ENCODE results near the gene OSBPL7. TPM values are rescaled to one million over a fixed set of nuclear protein-coding genes. Genes with fewer than 3 reads are reported as not detected.

OSBPL7 gene
- total RNA-seq, 1 experiment from 2014 or later: 0.71 TPM

DNA sequence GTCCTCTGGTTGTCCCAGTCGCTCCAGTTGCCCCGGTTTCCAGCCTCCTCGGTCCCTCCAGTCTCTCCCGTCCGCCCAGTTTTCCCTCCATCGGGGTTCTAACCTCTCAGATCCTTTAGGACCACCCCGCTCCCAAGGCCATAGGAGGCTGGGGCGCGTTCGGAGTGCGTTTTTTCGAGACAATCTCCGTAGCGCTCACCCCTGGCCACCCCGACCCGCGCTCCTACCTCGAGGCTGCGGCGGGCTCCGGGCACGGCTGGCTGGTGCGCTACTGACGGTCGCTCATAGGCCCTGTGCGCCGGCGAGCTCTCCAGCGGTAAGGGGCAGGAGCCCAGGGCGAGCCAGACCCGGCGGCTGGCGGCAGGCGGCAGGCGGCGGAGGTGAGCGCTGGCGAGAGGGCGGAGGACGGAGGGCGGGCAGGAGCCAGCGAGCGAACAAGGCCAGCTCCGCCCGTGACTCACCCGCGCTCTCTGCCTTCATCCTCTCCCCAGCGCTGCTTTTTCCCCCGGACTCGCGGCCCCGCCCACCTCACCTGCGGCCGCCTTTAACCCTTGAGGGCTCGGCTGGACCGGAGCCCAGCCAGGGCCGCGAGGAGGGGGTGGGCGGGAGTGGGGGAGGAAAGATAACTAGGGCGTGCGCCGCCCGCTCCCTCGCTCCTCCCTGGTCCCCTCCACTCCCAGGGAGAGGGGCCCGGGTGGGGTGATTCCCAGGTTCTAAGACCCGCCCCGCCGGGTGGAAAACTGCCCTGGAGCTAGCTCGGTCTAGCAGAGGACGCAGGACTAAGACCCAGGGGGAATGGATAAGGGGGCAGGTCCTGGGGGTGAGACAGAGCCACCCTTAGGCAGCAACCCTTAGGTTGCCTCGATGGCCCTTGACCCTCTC lies 29.3 kb upstream of the OSBPL7 start, which contains the start of gene SP6:
SP6 (minus strand) TSS at position 472 of the 882 bp plus-strand sequence. CDS start 2,734 bp downstream, outside the sequence.
- no peak for DNase-seq (ENCODE audit: low read depth, low spot score)
- in situ Hi-C loops (cut with HindIII; ENCODE audit: low pct_unique_long_range_greater_than_20kb, low sequenced_read_pairs): no loop called here

DNA sequence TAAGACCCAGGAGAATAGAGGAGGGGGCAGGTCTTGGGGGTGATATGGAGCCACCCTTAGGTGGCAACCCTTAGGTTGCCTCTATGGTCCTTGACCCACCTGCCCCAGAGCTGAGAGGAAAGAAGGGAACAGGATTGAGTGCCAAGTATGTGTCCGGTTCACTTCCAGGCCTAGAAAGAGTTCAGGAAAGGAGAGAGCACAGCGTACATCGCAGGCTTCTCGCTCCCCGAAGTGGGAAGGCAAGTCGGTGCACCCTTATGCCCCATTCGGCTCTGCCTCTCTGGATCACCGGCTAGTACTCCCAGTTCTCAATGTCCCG lies 28.7 kb upstream of the OSBPL7 start:
- in situ Hi-C loops (cut with HindIII; ENCODE audit: low pct_unique_long_range_greater_than_20kb, low sequenced_read_pairs): no loop called here

DNA sequence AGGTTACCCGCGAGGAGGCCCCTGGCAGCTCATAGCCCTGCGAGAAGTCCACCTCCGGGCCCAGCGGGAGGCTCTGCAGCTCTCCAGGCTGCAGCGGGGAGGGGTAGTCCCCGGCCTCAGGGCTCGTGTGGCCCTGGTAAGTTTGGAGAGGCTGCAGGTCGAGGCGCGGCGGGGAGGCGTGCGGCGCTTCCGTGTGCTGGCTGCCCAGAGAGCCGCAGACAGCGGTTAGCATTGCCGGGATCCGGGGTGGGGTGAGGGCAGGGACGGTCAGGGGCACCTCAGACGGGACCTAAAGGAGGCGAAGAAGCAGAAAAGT lies 26.6 kb upstream of the OSBPL7 start:
- in situ Hi-C loops (cut with HindIII; ENCODE audit: low pct_unique_long_range_greater_than_20kb, low sequenced_read_pairs): no loop called here
- DNase-seq (ENCODE audit: low read depth, low spot score): no peak

More for the DNA sequence above, 28.7 kb upstream of the OSBPL7 start:
- no peak for DNase-seq (ENCODE audit: low read depth, low spot score)

DNA sequence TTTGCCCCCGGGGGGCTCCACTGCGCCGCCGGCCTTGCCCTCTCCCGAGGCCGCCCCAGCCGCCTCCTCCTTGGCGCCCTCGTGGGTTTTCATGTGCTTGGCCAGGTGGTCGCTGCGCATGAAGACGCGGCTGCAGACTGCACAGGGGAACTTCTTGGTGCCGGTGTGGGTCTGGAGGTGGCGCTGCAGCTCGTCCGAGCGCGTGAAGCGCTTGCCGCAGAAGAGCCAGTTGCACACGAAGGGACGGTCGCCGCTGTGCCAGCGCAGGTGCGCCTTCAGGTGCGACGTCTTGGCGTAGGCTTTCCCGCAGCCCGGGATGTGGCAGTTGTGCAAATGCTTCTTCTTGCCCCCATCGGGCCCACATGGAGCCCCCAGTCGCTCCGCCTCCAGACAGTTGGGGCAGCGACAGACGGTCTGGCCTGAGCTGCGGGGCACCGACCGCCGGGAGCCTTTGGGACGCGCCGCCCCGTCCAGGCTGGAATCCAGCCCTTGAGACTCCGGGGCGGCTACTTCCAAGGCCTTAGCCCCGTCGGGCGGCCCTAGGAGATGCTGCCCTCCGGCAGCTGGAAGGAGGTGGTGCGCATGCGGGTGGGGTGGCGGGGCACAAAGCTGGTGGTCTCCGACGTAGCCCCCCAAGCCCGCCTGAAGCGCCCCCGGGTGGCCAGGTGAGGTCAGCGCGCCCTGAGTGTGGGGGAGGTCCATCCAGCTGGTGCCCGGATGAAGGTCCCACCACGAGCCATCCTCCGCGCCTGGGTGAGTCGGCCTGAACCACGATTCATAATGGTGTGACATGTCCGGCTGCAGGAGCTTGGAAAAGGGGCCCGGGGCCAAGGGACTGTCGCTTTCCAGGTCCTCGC lies 26.0 kb upstream of the OSBPL7 start:
- DNase-seq (ENCODE audit: low read depth, low spot score): peak; percentile 34
- in situ Hi-C loops (cut with HindIII; ENCODE audit: low pct_unique_long_range_greater_than_20kb, low sequenced_read_pairs): no loop called here

DNA sequence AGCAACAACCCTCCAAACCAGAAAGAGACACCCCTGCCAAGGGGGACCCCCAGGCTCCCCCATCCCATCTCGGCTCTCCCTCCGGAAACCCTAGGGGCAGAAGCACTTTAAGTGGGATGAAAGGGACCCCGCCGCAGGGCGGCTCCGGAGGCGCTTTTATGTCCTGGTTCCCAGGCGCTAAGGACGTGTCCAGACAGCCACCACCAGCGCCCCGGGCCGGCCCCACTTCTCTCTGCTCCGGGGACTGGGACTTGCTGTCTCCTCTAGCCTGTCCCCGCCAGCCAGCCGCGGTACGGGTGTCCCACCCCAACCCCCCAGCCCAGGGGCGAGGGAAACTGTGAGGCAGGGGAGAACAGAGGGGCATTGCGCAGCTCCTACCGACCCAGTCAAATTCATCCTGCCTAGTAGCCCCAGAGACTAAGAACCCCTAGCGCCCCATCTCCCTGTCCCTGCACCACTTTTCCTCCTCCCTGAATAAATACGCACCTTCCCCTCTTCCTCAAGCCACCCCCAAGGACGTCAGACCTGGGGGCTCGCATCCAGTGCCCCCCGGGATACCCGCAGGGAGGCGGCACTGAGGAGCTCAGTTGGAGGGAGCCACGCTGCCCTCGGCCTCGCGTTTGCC lies 25.2 kb upstream of the OSBPL7 start:
- no peak for DNase-seq (ENCODE audit: low read depth, low spot score)
- in situ Hi-C loops (cut with HindIII; ENCODE audit: low pct_unique_long_range_greater_than_20kb, low sequenced_read_pairs): no loop called here

DNA sequence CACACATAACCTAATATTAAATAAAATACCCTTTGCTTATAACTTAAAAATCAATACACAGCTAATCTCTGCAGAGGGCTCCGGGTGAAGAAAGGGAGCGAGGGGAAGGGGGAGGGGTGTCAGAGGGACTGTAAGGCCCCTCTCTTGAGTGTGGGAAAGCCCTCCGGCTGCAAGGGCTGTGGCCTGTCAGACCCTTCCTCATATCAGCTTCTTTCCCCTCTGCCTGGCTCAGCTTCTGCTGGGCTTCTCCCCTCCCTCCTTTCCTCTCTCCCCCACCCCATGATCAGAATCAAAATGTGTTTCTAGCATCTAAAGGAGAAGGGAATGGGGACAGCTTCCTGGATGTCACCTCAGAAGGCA lies 24.1 kb upstream of the OSBPL7 start:
- in situ Hi-C loops (cut with HindIII; ENCODE audit: low pct_unique_long_range_greater_than_20kb, low sequenced_read_pairs): no loop called here
- no peak for DNase-seq (ENCODE audit: low read depth, low spot score)

DNA sequence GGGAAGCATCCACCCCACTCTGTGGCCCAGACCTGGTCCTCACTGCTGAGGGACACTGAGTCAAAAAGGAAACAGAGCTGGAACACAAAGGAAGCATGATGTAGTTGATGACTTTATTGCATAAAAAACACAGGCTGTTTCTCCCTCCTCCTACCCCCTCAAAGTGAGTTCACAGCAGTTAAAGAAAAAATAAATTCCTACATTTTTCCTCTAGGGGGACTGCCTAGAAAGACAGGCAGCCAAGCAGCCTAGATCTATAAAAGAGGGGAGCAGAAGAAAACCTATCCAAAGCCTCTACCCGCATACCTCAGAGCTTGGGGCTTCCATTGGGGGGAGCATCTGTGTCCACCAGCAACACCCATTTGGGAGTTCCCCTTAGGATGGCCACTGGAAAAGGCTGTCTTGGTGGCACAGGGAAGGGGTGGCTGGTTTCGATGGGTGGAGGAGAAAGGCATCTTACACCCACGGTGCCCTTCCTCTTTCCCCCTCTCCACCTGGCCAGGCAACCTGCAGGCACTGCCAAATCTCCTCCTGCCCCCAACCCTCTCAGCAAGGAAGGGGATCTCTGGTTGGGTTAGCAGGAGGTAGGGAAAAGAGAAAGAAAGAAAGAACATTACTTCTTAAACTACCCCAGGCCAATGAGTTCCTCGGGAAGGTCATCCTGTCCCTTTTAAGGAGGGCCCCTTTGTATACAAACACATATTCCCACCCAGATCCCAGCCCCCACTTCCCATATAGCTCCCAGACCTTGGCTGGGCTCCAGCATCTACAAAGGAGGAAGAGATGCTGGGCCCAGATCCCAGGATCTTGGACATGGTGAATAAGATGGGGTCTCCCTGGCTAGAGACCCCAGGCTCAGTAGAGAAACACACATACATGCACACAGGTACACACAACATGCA lies 23.5 kb upstream of the OSBPL7 start:
- DNase-seq (ENCODE audit: low read depth, low spot score): peak; percentile 36
- in situ Hi-C loops (cut with HindIII; ENCODE audit: low pct_unique_long_range_greater_than_20kb, low sequenced_read_pairs): no loop called here

DNA sequence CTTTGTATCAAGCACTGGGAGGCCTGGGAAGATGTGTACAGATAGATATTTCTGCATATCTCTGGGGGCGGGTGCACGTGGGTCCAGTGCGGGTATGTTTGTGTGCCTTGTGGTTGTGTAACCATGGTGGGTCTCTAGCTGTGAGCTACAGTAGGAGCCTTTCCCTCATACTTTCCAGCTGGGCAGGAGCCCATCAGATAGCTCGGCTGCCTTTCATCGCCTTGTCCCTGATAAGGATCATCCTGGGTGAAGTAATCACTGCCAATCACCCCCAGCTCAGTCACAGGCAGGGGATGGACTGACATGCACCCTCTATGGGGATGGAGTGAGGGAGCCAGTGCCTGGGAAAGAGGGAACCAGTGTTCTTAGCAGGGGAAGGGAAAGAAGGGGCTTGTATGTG lies 22.6 kb upstream of the OSBPL7 start:
- DNase-seq (ENCODE audit: low read depth, low spot score): no peak
- in situ Hi-C loops (cut with HindIII; ENCODE audit: low pct_unique_long_range_greater_than_20kb, low sequenced_read_pairs): no loop called here

DNA sequence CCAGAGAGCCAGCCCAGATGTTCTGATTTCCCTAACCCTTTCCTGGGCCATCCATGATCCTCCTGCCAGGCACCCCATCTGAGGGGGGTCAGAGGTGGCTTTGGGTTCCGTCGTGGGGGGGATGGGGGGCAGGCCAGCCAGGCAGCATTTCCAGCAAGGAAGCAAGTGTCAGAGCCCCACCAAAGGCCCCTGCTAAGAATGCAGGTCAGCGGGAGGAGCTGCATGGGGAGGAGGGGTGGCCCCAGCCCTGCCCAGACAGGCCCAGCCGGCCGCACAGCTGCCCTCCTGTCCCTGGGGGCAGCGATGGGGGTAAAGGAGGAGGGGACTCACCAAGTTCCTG lies 21.8 kb upstream of the OSBPL7 start:
- DNase-seq (ENCODE audit: low read depth, low spot score): no peak
- in situ Hi-C loops (cut with HindIII; ENCODE audit: low pct_unique_long_range_greater_than_20kb, low sequenced_read_pairs): no loop called here

DNA sequence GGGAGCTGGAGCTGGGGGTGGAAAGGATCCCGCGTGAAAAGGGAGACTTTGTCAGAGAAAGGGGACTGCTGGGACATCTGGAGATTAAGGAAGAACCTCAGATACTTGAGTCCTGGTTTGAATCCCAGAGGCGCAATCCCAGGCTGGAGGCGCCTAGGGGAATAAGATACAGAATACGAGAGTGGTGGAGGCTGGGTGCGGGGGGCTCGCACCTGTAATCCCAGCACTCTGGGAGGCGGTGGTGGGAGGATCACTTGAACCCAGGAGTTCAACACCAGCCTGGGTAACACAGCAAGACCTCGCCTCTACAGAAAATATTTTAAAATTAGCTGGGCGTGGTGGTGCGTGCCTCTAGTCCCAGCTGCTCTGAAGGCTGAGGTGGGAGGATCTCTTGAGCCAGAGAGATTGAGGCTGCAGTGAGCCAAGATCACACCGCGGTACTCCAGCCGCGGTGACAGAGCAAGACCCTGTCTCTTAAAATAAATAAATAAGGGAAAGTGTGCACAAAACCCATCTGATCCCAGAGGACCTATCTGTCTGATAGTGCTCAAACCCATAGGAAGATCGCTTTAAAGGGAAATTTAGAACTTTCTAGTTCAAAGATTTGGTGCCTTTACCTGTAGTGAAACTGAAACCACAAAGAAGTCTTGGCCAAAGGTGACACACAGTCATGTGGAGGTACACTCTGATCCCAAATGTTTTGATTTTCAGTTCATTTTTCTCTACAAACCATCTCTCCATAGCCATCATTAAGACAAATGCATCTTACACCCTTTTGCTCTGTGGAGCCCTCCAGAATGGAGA lies 20.1 kb upstream of the OSBPL7 start:
- in situ Hi-C loops (cut with HindIII; ENCODE audit: low pct_unique_long_range_greater_than_20kb, low sequenced_read_pairs): no loop called here
- DNase-seq (ENCODE audit: low read depth, low spot score): no peak

DNA sequence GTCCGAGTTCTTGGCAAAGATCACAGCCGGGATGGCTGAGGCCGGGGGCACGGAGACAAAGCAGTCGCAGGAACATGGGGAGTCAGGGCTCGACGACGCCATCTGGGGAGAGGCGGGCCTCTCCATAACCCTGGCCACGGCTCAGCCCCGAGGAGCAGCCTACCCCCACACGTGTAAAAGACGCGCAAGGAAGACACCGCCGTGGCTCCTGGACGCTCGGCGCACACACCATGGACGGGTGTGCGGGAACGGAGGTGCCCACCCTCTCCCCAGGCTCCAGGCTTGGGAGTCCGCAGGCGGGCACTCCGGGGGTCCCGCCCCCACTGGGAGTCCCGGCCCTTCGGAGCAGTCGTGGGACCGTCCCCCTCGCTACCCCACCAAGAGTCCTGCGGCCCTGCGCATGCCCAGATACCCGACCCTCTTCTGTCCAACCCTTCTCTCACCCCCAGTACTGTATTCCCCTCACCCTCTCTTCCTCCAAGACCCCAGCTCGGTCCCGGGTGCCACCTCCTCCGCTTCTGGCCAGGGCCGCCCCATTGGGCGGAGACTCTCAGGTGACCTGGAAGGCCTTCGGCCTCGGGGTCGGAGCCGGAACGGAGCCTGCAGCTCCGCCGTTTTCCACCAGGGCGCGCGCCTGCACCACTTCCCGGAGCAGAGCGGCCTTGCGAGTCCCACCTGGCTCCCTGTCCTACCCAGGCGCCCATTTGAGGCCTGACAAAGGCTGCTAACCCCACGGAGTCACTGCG lies 19.3 kb upstream of the OSBPL7 start, which contains the start of gene SCRN2:
SCRN2 (minus strand) TSS at position 532 of the 746 bp plus-strand sequence; CDS start at position 102, 430 bp downstream.
- DNase-seq (ENCODE audit: low read depth, low spot score): peak; percentile 88
- in situ Hi-C loops (cut with HindIII; ENCODE audit: low pct_unique_long_range_greater_than_20kb, low sequenced_read_pairs): no loop called here

DNA sequence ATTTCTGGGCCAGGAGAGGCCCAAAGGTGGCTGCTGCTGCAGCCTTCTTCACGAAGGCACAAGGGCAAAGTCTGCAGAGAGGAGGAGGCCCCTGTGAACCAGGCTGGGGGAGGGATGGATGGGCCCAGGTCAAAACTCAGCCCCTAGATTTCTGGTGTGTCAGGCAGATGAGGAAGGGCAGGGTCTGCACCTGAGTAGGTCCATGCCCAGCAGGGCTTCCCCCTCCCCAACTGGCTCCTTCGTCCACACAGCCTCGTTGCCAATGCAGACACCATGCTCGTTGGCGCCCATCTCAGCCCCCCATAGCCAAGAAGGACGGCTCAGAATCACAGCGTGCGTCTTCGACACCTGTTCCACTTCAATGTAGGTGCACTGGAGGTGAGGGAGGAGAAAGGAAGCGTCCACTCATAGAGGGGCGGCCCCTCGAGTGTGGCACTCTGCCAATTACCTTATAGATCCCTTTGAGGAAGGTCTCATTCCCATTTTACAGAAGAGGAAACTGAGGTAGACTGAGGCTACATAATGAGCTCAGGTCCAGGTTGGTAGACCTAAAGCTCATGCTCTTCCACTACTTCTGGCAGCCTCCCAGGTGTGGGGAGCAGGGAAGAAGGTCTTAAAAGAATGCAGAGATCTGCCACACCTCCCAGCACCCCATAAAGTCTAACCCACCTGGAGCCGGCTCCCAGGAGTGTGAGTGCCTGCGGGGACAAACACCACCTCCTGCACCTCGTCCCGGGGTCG lies 18.6 kb upstream of the OSBPL7 start:
- no peak for DNase-seq (ENCODE audit: low read depth, low spot score)
- in situ Hi-C loops (cut with HindIII; ENCODE audit: low pct_unique_long_range_greater_than_20kb, low sequenced_read_pairs): no loop called here

DNA sequence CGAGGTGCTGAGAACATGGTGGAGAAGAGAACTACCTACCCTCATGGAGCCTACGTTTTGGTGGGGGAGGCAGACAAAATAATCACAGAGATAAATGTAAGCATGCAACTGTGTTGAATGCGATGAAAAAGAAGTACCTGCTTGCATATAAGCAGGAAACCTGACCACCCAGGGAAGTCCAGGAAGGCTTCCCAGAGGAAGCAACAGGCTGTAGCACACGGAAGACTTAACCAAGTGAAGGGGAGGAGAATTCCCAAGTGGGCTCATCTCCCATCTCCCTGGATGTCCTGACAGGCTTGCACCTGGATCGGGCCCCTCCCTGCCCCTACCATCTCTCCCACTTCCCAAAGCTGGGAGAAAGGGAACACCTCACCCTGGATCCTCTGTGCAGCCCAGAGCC lies 17.5 kb upstream of the OSBPL7 start:
- in situ Hi-C loops (cut with HindIII; ENCODE audit: low pct_unique_long_range_greater_than_20kb, low sequenced_read_pairs): no loop called here
- no peak for DNase-seq (ENCODE audit: low read depth, low spot score)

DNA sequence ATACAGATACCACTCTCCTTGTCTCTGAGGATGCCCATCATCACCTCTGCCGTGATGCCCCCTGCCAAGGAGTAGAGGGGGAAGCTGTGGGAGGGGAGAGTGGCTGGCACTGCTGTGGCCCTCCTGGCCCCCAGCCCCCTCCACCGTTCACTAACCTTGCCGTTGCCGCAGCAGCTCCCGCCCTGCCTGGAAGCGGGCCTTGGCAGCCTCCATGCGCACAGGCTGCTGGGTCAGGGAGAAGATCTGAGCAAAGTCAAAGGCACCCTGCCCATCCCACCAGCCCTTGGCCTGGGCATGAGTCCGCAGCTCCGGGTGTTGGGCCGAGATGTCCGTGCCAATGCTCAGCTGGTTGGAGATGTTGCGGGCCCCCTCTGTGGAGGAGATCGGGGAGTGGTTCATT lies 17.0 kb upstream of the OSBPL7 start:
- DNase-seq (ENCODE audit: low read depth, low spot score): no peak
- in situ Hi-C loops (cut with HindIII; ENCODE audit: low pct_unique_long_range_greater_than_20kb, low sequenced_read_pairs): no loop called here

DNA sequence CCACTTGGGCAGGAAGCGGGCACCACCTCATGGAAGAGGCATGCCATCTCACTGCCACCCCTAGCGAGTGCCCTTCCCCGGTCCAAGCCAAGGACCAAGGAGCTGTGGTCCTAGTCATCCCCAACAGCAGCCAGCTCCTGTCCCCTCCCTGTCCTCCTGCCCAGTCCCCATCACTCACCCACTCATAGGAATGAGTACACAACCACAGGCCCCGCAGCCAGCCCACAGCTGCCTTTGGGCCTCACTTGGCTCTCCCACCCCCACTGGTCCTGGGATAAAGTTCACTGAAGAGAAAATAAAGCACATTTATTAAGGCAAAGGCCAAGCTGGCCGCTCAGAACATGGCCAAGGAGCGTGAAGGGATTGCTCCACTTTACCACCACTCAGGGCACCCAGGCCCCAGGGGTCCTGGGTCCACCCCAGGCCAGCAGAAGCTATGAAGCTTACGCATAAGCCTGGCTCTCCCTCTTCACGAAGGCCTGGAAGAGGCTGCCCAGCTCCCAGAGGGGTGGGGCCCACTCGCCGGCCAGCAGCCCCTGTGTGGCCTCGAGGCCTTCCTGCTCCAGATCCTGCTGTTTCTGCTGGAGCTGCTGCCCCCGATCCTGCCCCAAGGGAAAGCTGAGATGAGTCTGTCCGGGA lies 15.9 kb upstream of the OSBPL7 start:
- DNase-seq (ENCODE audit: low read depth, low spot score): no peak

More for the DNA sequence above, 15.9 kb upstream of the OSBPL7 start:
- in situ Hi-C loops (cut with HindIII; ENCODE audit: low pct_unique_long_range_greater_than_20kb, low sequenced_read_pairs): no loop called here

All from SK-MEL-5 (cell line).